Tibial artery (tissue), 4 donors: Measurements from ENCODE around the gene CTIF.
"Not testable (repeated sequence)": the region's sequence is repeated elsewhere in the genome, so short reads cannot be mapped to it uniquely, and the experiment has no call there.

Experiments
- DNase-seq, 2 donors: peaks; one replicate each; pipeline ENCODE4 v3.0.0-alpha.2; 2019
- H3K27ac ChIP-seq, 2 donors: fragments of 200-600 bp; sonication (generic) in 1 of 2; 1 replicate in 1 of 2; 2 replicates in 1 of 2; pipeline ENCODE4 v1.5.1; 2018 to 2019; ENCODE audit warnings: mild to moderate bottlenecking in 1 of 2
- H3K27me3 ChIP-seq, 2 donors: fragments of 200-600 bp; sonication (generic) in 1 of 2; one replicate each; pipeline versions ENCODE4 v1.5.1 to v1.6.0; 2016 to 2019
- H3K36me3 ChIP-seq, 3 donors: fragments of 200-600 bp; sonication (generic) in 2 of 3; one replicate each; pipeline ENCODE4 v1.5.1; 2016 to 2019; ENCODE audit warnings: mild to moderate bottlenecking in 2 of 3
- H3K4me1 ChIP-seq, 4 donors: fragments of 200-600 bp; sonication (generic) in 2 of 4; 1 replicate in 3 of 4; 2 replicates in 1 of 4; pipeline ENCODE4 v1.5.1; 2016 to 2019
- H3K4me3 ChIP-seq, 2 donors: fragments of 200-600 bp; sonication (generic) in 1 of 2; 1 replicate in 1 of 2; 2 replicates in 1 of 2; pipeline ENCODE4 v1.5.1; 2018 to 2019; ENCODE audit warnings: mild to moderate bottlenecking in 2 of 2
- H3K9me3 ChIP-seq, 3 donors: fragments of 200-600 bp; sonication (generic) in 1 of 3; one replicate each; pipeline ENCODE4 v1.5.1; 2016 to 2019
- intact Hi-C: fragments of 100-400 bp; cut with DNase I; formaldehyde crosslinking; loops from one replicate; pipeline ENCODE4 v1.15.0; 2023; ENCODE audit warnings: low total_unique reads
- TF ChIP-seq, protein P1 (sequence below), 2 experiments: fragments of 200-600 bp in 1 of 2; fragments of 450-650 bp in 1 of 2; IDR thresholded peaks; one replicate each; pipeline ENCODE4 v1.5.1; 2017 to 2019; ENCODE audit warnings: antibody characterized with exemption in 2 of 2, mild to moderate bottlenecking in 1 of 2, moderate library complexity in 1 of 2

CTIF gene

DNA sequence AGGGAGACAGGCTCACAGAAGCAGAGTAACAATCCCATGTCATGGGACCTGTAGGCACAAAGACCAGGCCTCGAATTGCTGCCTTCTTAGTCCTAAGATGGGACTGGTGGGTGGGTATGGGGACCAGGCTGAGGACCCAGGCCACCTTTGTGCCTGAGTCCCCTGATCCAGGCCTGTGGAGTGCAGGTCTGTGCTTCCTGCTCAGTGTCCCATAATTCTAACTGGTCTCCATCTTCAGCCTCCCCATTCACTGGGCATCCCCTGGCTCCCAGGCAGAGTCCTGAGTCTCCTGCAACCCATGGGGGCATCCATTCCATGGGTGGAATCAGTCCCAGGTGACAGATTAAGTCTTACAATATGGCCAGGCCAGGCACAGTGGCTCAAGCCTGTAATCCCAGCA is 328.0 kb downstream of the CTIF start:
- H3K27ac ChIP-seq, result peak overlapping the region; percentile 43 to 44
- no peak overlapping the region for H3K4me3 ChIP-seq
- H3K27me3 ChIP-seq, result no peaks in the 10 kb centered on the region
- DNase-seq, result no peak
- H3K9me3 ChIP-seq, result no peaks in the 10 kb centered on the region
- TF ChIP-seq, protein P1, sequence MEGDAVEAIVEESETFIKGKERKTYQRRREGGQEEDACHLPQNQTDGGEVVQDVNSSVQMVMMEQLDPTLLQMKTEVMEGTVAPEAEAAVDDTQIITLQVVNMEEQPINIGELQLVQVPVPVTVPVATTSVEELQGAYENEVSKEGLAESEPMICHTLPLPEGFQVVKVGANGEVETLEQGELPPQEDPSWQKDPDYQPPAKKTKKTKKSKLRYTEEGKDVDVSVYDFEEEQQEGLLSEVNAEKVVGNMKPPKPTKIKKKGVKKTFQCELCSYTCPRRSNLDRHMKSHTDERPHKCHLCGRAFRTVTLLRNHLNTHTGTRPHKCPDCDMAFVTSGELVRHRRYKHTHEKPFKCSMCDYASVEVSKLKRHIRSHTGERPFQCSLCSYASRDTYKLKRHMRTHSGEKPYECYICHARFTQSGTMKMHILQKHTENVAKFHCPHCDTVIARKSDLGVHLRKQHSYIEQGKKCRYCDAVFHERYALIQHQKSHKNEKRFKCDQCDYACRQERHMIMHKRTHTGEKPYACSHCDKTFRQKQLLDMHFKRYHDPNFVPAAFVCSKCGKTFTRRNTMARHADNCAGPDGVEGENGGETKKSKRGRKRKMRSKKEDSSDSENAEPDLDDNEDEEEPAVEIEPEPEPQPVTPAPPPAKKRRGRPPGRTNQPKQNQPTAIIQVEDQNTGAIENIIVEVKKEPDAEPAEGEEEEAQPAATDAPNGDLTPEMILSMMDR (IDR thresholded peaks at IDR 0.05), result no peak
- H3K36me3 ChIP-seq, result no peaks in the 10 kb centered on the region
- intact Hi-C loops, result no loop called here
- H3K4me1 ChIP-seq, result peaks cover 0 to 40% (median 20%) of the 10 kb centered on the region in 4 donors

GRCh38 chr18:48867978-48868377 is 329.1 kb downstream of the CTIF start:
- H3K4me1 ChIP-seq, result peaks cover 0 to 40% (median 21%) of the 10 kb centered on the region in 4 donors
- no peaks in the 10 kb centered on the region for H3K27me3 ChIP-seq
- H3K4me3 ChIP-seq, result no peak overlapping the region
- H3K36me3 ChIP-seq, result no peaks in the 10 kb centered on the region
- TF ChIP-seq, protein P1 (IDR thresholded peaks at IDR 0.05), result no peak
- intact Hi-C loops, result no loop called here
- no peak overlapping the region for H3K27ac ChIP-seq
- H3K9me3 ChIP-seq, result no peaks in the 10 kb centered on the region
- DNase-seq, result no peak

- Histone ChIP-seq H3K4me1 (peaks cover 0 to 40% (median 24%) of the 10 kb centered on the region in 4 donors), H3K36me3 (no peaks in the 10 kb centered on the region), H3K4me3 (no peak overlapping the region), H3K27me3 (no peaks in the 10 kb centered on the region), H3K27ac (peak overlapping the region; percentile 4 to 13), H3K9me3 (no peaks in the 10 kb centered on the region)
- TF ChIP-seq, protein P1 (IDR thresholded peaks at IDR 0.05), result no peak
- intact Hi-C loops, result no loop called here
- no peak for DNase-seq
Measured at GRCh38 chr18:48868468-48869466, 329.9 kb downstream of the CTIF start.

GRCh38 chr18:48869591-48869990 is 330.8 kb downstream of the CTIF start:
- H3K4me1 ChIP-seq, result peaks cover 0 to 48% (median 31%) of the 10 kb centered on the region in 4 donors
- peak overlapping the region in 1 of 2 donors; percentile 4 for H3K27ac ChIP-seq
- TF ChIP-seq, protein P1 (IDR thresholded peaks at IDR 0.05), result no peak
- intact Hi-C loops, result no loop called here
- H3K36me3 ChIP-seq, result no peaks in the 10 kb centered on the region
- no peaks in the 10 kb centered on the region for H3K9me3 ChIP-seq
- no peaks in the 10 kb centered on the region for H3K27me3 ChIP-seq
- no peak overlapping the region for H3K4me3 ChIP-seq
- DNase-seq, result no peak

GRCh38 chr18:48870926-48871325 is 332.1 kb downstream of the CTIF start:
- DNase-seq, H3K9me3 ChIP-seq, intact Hi-C loops, H3K4me3 ChIP-seq, H3K36me3 ChIP-seq, H3K27ac ChIP-seq, H3K27me3 ChIP-seq: not testable (repeated sequence)
- H3K4me1 ChIP-seq, result peaks cover 0 to 61% (median 40%) of the 10 kb centered on the region in 4 donors
